HL-60/S4 treated with retinoic acid at 250 ng/mL for 4 days and 3 days (cell line): ENCODE measurements around the gene OR4A5.
"Not testable (repeated sequence)": the region's sequence is repeated elsewhere in the genome, so short reads cannot be mapped to it uniquely, and the experiment has no call there.

ENCODE experiments used
- in situ Hi-C: fragments of 300-500 bp; cut with MboI; formaldehyde crosslinking; loops from 2 replicates; pipeline ENCODE4 v1.7.0; 2022; ENCODE audit warnings: low sequenced_read_pairs

The OR4A5 gene, protein sequence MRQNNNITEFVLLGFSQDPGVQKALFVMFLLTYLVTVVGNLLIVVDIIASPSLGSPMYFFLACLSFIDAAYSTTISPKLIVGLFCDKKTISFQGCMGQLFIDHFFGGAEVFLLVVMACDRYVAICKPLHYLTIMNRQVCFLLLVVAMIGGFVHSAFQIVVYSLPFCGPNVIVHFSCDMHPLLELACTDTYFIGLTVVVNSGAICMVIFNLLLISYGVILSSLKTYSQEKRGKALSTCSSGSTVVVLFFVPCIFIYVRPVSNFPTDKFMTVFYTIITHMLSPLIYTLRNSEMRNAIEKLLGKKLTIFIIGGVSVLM

DNA sequence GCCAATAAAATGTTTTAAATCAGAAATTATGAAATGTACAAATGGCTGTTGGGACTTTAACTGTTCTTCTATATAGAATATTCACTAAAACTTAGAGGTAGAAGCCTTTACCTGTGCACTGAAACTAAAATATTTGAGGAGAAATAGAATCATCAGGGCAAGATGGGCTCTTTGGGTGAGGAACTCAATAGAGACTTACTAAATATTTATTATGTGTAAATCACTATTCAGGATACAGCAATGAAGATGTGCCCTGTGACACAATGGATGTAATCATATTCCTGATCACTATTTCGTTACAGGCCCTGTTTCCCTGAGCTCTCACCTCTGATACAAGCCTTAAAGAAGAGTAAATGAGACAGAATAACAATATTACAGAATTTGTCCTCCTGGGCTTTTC, at the start of gene OR4A5:
Gene OR4A5, plus strand, starts transcription at position 301 of the 400 bp plus-strand sequence. Its CDS starts 53 bp downstream, at position 354.
- in situ Hi-C loops, result not testable (repeated sequence)

- in situ Hi-C loops, result not testable (repeated sequence)
Observed at GRCh38 chr11:54720094-54720493, 13.5 kb downstream of the OR4A5 start.
